Measurements from ENCODE around the gene PUS3.
"Not testable (repeated sequence)": the region's sequence is repeated elsewhere in the genome, so short reads cannot be mapped to it uniquely, and the experiment has no call there.

The PUS3 gene

GRCh38 chr11:125916683-125917347, 13.8 kb upstream of the PUS3 start:
- no peak for DNase-seq

- not testable (repeated sequence) for DNase-seq
Observed at GRCh38 chr11:125914601-125915000, 11.6 kb upstream of the PUS3 start.

GRCh38 chr11:125910226-125910849, 7.3 kb upstream of the PUS3 start:
- no peak for DNase-seq

- DNase-seq = no peak
Observed at GRCh38 chr11:125904678-125905077, 1.7 kb upstream of the PUS3 start.

GRCh38 chr11:125903711-125904659, 979 bp upstream of the PUS3 start, which contains the start of gene DDX25:
TSS of gene DDX25 (plus strand) at chr11:125904508. CDS start at chr11:125904518, 10 bp downstream.
- no peak for DNase-seq

GRCh38 chr11:125902277-125902926, 604 bp downstream of the PUS3 start:
- no peak for DNase-seq

- DNase-seq = no peak
Observed at GRCh38 chr11:125901872-125902271, 1.1 kb downstream of the PUS3 start.

GRCh38 chr11:125892994-125893393, 10.0 kb downstream of the PUS3 start:
- DNase-seq = no peak

GRCh38 chr11:125892071-125892470, 10.9 kb downstream of the PUS3 start:
- DNase-seq = peak; percentile 20

- DNase-seq = no peak
Observed at GRCh38 chr11:125890447-125891100, 12.4 kb downstream of the PUS3 start.

GRCh38 chr11:125887373-125888324, 15.4 kb downstream of the PUS3 start, which contains the start of gene HYLS1:
TSS of gene HYLS1 (plus strand) at chr11:125887668. CDS start at chr11:125899369, 11,701 bp downstream.
- peak; percentile 97 for DNase-seq

- peak; percentile 21 for DNase-seq
Observed at GRCh38 chr11:125886997-125887372, 16.0 kb downstream of the PUS3 start.

- no peak for DNase-seq
Observed at GRCh38 chr11:125883375-125883774, 19.6 kb downstream of the PUS3 start.

- no peak for DNase-seq
Observed at GRCh38 chr11:125881291-125881690, 21.7 kb downstream of the PUS3 start.

GRCh38 chr11:125874556-125875124, 28.4 kb downstream of the PUS3 start:
- peak; percentile 66 for DNase-seq

- no peak for DNase-seq
Observed at GRCh38 chr11:125873881-125874555, 29.0 kb downstream of the PUS3 start.

GRCh38 chr11:125872138-125872491, 30.9 kb downstream of the PUS3 start:
- DNase-seq = no peak

GRCh38 chr11:125871391-125872137, 31.4 kb downstream of the PUS3 start:
- peak; percentile 10 for DNase-seq

GRCh38 chr11:125869521-125869920, 33.5 kb downstream of the PUS3 start:
- DNase-seq = no peak

All from fibroblast of upper back skin (primary cell).